ENCODE data around the gene PHF8.

Gene PHF8

DNA sequence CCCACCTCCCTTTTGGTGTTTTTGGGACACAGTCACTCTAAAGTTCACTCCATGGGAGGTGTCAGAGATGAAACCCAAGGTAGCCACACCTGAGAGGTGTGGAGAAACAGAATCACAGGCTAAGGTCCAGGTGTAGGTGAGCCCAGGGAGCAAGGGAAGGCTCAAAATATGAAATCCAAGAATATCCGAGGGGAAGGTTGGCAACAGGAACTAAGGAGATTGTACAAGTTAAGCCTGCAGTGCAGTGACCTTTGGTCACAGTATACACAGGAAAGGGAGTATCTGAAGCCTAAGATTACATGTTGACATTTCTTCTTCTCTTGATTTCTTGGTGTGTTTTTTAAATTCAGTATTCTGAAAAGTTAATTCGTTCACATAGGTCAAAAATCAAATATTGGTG is 46.5 kb downstream of the PHF8 start:
- H3K9me3 ChIP-seq (ENCODE audit: control insufficient read depth, low read length) = no peaks in the 10 kb centered on the region
- H3K9ac ChIP-seq (ENCODE audit: low read length) = no peak overlapping the region
- H3K4me1 ChIP-seq (ENCODE audit: control insufficient read depth, insufficient read depth, low read length) = no peaks in the 10 kb centered on the region
- H3K4me3 ChIP-seq (ENCODE audit: low read length) = no peak overlapping the region
- peaks cover 4% of the 10 kb centered on the region for H3K36me3 ChIP-seq (ENCODE audit: control insufficient read depth, insufficient read depth, low read length)
- H3K27me3 ChIP-seq (ENCODE audit: control insufficient read depth, insufficient read depth, low read length) = no peaks in the 10 kb centered on the region

DNA sequence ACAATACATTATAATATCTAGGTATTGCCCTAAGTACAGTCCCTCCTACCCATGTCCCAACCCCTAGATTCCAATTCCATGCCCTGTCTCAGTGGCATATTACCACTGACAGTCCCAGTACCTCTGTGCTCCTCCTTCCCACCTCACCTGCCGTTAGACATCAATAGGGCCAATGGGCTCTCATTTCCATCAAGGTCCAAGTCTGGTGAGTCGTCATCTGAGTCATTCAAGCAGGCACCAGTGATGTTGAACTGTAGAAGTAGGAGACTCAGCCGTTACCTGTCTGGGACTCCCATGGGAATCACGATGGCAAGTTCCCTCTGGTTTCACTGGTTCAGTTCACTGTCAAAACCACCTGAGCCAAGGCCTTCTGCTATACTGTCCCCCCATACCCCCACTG is 51.7 kb downstream of the PHF8 start:
- Histone ChIP-seq H3K36me3 (ENCODE audit: control insufficient read depth, insufficient read depth, low read length) (no peaks in the 10 kb centered on the region), H3K4me1 (ENCODE audit: control insufficient read depth, insufficient read depth, low read length) (no peaks in the 10 kb centered on the region), H3K4me3 (ENCODE audit: low read length) (no peak overlapping the region), H3K27me3 (ENCODE audit: control insufficient read depth, insufficient read depth, low read length) (no peaks in the 10 kb centered on the region), H3K9ac (ENCODE audit: low read length) (no peak overlapping the region), H3K9me3 (ENCODE audit: control insufficient read depth, low read length) (no peaks in the 10 kb centered on the region)

DNA sequence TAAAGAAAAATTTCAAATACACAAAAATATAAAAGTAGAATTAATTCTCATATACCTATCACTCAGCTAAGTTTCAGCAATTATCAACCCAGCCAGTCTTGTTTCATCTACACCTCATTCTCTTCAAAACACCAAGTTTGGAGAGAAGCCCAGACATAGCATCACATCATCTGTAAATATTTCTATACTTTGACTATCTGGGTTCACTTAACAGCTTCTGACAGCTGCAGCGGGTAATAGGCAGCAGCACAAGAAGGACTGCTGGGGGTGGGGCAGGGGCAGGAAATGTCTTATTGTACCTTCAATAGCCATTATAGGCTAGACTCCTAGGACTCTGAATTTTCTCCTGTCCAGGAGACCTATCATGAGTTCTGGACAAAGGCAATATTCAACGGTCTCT is 54.1 kb downstream of the PHF8 start:
- H3K9me3 ChIP-seq (ENCODE audit: control insufficient read depth, low read length) = no peaks in the 10 kb centered on the region
- H3K9ac ChIP-seq (ENCODE audit: low read length) = no peak overlapping the region
- no peak overlapping the region for H3K4me3 ChIP-seq (ENCODE audit: low read length)
- H3K36me3 ChIP-seq (ENCODE audit: control insufficient read depth, insufficient read depth, low read length) = no peaks in the 10 kb centered on the region
- no peaks in the 10 kb centered on the region for H3K4me1 ChIP-seq (ENCODE audit: control insufficient read depth, insufficient read depth, low read length)
- H3K27me3 ChIP-seq (ENCODE audit: control insufficient read depth, insufficient read depth, low read length) = no peaks in the 10 kb centered on the region

DNA sequence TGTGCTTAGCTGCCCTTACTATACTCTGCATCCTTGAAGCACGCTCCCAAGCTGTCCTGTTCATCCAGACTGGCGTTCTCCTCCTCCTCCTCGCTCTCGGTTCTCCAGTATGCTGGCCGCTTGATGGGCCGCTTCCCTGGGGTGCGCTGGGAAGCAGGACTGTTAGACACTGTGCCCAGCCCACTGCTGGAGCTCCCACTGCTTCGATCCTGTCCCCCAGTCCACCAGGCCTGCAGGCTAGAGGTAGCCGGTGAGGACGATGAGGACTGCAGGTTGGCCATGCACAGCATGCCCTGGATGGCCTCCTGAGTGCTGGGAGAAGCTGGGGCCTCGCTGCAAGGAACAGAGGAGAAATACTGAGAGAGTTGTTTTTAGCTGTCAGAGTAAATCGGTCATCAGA is 59.4 kb downstream of the PHF8 start:
- Histone ChIP-seq H3K4me3 (ENCODE audit: low read length) (no peak overlapping the region), H3K9me3 (ENCODE audit: control insufficient read depth, low read length) (no peaks in the 10 kb centered on the region), H3K9ac (ENCODE audit: low read length) (no peak overlapping the region), H3K4me1 (ENCODE audit: control insufficient read depth, insufficient read depth, low read length) (no peaks in the 10 kb centered on the region), H3K27me3 (ENCODE audit: control insufficient read depth, insufficient read depth, low read length) (no peaks in the 10 kb centered on the region), H3K36me3 (ENCODE audit: control insufficient read depth, insufficient read depth, low read length) (no peaks in the 10 kb centered on the region)

DNA sequence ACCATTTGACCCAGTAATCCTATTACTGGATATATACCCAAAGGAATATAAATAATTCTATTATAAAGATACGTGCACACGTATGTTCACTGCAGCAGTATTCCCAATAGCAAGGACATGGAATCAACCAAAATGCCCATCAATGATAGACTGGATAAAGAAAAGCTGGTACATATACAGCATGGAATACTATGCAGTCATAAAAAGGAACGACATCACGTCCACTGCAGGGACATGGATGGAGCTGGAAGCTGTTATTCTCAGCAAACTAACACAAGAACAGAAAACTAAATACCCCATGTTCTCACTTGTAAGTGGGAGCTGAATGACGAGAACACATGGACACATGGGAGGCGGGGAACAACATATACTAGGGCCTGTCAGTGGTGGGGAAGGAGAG is 69.7 kb downstream of the PHF8 start:
- Histone ChIP-seq H3K36me3 (ENCODE audit: control insufficient read depth, insufficient read depth, low read length) (no peaks in the 10 kb centered on the region), H3K4me3 (ENCODE audit: low read length) (no peak overlapping the region)

DNA sequence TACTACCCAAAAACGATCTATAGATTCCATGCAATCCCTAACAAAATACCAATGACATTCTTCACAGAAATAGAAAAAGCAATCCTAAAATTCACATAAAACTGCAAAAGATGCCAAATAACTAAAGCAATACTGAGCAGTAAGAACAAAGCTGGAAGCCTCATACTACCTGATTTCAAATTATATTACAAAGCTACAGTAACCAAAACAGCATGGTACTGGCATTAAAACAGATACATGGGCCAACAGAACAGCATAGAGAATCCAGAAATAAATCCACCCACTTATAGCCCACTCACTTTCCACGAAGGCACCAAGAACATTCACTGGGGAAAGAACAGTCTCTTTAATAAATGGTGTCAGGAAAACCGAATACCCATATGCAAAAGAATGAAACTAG is 74.7 kb downstream of the PHF8 start:
- no peaks in the 10 kb centered on the region for H3K27me3 ChIP-seq (ENCODE audit: control insufficient read depth, insufficient read depth, low read length)
- no peaks in the 10 kb centered on the region for H3K36me3 ChIP-seq (ENCODE audit: control insufficient read depth, insufficient read depth, low read length)
- H3K4me3 ChIP-seq (ENCODE audit: low read length) = no peak overlapping the region
- H3K9ac ChIP-seq (ENCODE audit: low read length) = no peak overlapping the region
- H3K9me3 ChIP-seq (ENCODE audit: control insufficient read depth, low read length) = no peaks in the 10 kb centered on the region
- H3K4me1 ChIP-seq (ENCODE audit: control insufficient read depth, insufficient read depth, low read length) = no peaks in the 10 kb centered on the region

More for the DNA sequence above, 69.7 kb downstream of the PHF8 start:
- Histone ChIP-seq H3K9ac (ENCODE audit: low read length) (no peak overlapping the region), H3K4me1 (ENCODE audit: control insufficient read depth, insufficient read depth, low read length) (no peaks in the 10 kb centered on the region), H3K9me3 (ENCODE audit: control insufficient read depth, low read length) (no peaks in the 10 kb centered on the region), H3K27me3 (ENCODE audit: control insufficient read depth, insufficient read depth, low read length) (no peaks in the 10 kb centered on the region)

DNA sequence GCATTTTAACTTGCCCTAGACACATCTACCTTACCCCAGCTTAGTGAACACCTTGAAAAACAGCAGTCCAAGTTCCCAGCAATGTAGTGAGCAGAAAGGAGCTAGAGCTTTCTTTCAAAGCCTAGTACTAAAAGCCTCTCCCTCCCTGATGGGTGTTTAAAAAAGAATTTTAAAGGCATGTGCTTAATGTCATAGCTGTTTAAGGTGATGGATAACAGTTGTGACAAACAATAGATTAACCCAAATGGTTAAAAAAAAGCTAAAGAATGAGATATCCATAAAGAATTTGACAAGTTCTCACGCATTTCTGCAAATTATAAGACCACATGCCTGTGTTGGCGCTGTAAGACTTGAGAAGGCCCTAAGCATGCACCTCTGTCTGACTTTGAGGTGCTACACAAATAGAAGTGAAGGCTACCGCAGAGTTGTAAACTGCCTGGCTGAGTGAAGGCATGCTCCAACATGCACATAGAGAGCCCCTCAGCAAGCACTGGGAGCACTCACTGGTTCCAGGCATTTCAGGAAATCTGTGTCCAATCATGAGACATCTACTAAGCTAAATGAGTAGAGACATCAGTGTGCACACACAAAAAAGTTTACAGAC is 94.0 kb downstream of the PHF8 start:
- H3K4me3 ChIP-seq (ENCODE audit: low read length) = no peak overlapping the region
- no peaks in the 10 kb centered on the region for H3K27me3 ChIP-seq (ENCODE audit: control insufficient read depth, insufficient read depth, low read length)
- H3K9ac ChIP-seq (ENCODE audit: low read length) = no peak overlapping the region
- no peaks in the 10 kb centered on the region for H3K4me1 ChIP-seq (ENCODE audit: control insufficient read depth, insufficient read depth, low read length)
- no peaks in the 10 kb centered on the region for H3K9me3 ChIP-seq (ENCODE audit: control insufficient read depth, low read length)
- H3K36me3 ChIP-seq (ENCODE audit: control insufficient read depth, insufficient read depth, low read length) = no peaks in the 10 kb centered on the region

DNA sequence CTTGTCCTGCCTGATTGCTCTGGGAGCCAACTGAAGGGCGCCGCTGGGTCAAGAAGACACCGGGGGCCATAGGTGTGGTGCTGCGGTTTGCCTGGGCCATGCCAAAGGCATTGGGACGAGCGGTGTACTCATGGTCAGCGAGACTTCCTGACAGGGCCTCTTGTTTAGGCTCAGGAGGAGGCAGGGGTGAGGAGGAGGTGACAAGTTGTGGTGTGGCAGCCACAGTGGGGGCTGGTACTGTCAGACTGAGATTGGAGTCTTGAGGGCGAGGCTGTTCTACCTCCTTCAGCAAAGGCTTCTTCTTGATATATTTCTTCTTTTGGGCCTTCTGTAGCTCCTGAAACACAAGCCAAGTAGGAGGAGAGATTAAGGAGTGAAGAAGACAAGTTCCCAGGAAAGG is 104.1 kb downstream of the PHF8 start:
- Histone ChIP-seq H3K36me3 (ENCODE audit: control insufficient read depth, insufficient read depth, low read length) (peaks cover 7% of the 10 kb centered on the region), H3K27me3 (ENCODE audit: control insufficient read depth, insufficient read depth, low read length) (no peaks in the 10 kb centered on the region), H3K9me3 (ENCODE audit: control insufficient read depth, low read length) (no peaks in the 10 kb centered on the region), H3K4me1 (ENCODE audit: control insufficient read depth, insufficient read depth, low read length) (no peaks in the 10 kb centered on the region), H3K4me3 (ENCODE audit: low read length) (no peak overlapping the region), H3K9ac (ENCODE audit: low read length) (no peak overlapping the region)

DNA sequence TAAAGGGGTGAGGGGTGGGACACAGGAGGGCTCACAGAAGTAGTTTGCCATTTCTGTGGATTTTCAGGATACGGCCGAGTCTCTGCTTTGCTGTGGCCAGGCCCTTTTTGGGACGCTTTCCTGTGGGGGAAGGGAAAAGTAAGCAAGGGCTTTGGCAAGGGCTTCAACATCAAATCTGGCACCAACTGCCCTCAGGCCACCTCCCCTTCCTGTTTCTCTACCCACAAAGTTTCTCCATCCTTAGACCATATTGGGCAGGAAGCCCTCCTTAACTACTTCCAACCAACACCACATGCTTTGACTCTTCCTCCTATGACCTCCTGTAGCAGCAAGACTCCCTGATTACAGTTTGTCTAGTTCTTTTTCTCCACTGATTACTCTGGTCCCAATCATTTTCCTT is 105.1 kb downstream of the PHF8 start:
- Histone ChIP-seq H3K9ac (ENCODE audit: low read length) (no peak overlapping the region), H3K4me3 (ENCODE audit: low read length) (no peak overlapping the region), H3K36me3 (ENCODE audit: control insufficient read depth, insufficient read depth, low read length) (peaks cover 7% of the 10 kb centered on the region), H3K4me1 (ENCODE audit: control insufficient read depth, insufficient read depth, low read length) (no peaks in the 10 kb centered on the region), H3K27me3 (ENCODE audit: control insufficient read depth, insufficient read depth, low read length) (no peaks in the 10 kb centered on the region), H3K9me3 (ENCODE audit: control insufficient read depth, low read length) (no peaks in the 10 kb centered on the region)

DNA sequence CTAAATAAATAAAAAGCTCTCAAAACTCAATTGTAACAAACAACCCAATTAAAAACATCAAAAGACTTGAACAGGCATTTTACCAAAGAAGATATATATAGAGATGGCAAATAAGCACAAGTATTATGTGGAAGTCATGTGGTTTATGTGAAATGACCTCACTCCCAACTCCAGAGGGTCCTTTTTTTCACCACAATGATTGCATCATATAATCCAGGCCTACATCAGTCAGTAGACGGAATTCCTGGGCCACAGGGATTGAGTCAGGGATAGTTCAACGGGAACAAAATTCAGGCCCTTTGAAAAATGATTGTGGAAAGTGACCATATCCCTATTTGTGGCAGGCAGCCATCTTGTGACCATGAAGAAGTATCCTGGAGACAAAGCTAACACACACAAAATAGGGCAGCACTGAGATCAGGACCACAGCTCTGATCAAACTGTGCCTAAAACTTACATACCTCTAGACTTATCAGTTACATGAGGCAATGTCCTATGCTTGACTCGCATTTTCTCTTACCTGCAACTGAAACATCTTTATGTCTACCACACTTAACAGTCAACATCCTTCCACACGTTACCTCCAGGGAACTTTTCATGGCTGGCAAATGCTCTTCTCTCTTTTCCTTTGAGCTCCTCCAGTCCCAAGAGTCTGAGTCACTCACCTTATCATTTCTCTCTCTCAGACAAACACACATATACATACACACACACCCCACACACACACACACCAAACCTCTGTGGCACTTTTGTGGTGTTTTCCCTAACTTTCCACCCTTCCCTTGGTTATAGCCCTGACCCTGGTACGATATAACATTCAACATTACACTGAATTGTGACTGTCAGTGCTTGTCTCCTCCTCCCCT is 113.5 kb downstream of the PHF8 start:
- H3K9me3 ChIP-seq (ENCODE audit: control insufficient read depth, low read length) = no peaks in the 10 kb centered on the region
- peaks cover 3% of the 10 kb centered on the region for H3K4me1 ChIP-seq (ENCODE audit: control insufficient read depth, insufficient read depth, low read length)
- H3K9ac ChIP-seq (ENCODE audit: low read length) = no peak overlapping the region
- H3K36me3 ChIP-seq (ENCODE audit: control insufficient read depth, insufficient read depth, low read length) = no peaks in the 10 kb centered on the region
- no peak overlapping the region for H3K4me3 ChIP-seq (ENCODE audit: low read length)
- H3K27me3 ChIP-seq (ENCODE audit: control insufficient read depth, insufficient read depth, low read length) = no peaks in the 10 kb centered on the region

DNA sequence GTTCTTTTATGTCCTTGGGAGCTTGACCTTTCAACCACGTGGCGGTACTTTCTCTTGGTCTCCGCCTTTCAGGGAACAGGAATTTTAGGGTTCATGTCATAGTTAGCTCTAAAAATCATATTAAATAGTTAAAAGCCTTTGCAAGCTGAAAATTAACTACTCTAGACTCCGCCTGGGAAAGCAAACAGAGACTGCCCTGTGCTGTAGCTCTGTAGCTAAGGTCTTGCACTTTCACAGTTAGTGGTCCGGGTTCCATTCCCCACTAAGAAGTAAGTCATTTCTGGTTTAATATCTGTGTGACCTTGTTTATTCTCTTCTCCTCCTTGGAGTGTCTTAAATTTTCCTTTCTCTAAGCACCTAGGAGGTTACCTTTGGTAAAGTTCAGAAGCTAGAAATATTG is 118.2 kb downstream of the PHF8 start:
- Histone ChIP-seq H3K36me3 (ENCODE audit: control insufficient read depth, insufficient read depth, low read length) (no peaks in the 10 kb centered on the region), H3K9ac (ENCODE audit: low read length) (no peak overlapping the region), H3K4me1 (ENCODE audit: control insufficient read depth, insufficient read depth, low read length) (peaks cover 1% of the 10 kb centered on the region), H3K27me3 (ENCODE audit: control insufficient read depth, insufficient read depth, low read length) (no peaks in the 10 kb centered on the region), H3K4me3 (ENCODE audit: low read length) (no peak overlapping the region), H3K9me3 (ENCODE audit: control insufficient read depth, low read length) (no peaks in the 10 kb centered on the region)

DNA sequence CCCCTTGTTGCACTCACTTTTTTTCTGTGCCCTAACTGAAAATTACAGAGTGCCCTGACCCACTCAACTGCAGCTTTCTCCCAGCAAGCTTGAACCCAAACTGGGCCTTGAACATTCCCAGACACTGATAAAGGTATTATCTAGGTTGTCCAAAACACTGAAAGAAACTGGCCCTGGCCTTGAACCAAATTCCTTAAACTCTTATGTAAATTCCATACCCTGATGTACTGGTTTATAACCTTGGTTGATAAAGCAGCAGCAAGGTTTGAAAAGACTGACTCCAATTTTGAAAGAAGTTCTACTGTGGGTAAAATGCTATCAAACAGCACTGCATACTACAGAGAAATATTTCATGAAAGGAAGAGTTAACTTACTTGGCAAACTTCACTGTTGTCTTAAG is 125.6 kb downstream of the PHF8 start:
- H3K9ac ChIP-seq (ENCODE audit: low read length) = no peak overlapping the region

More for the DNA sequence above, 125.6 kb downstream of the PHF8 start:
- no peaks in the 10 kb centered on the region for H3K27me3 ChIP-seq (ENCODE audit: control insufficient read depth, insufficient read depth, low read length)
- no peaks in the 10 kb centered on the region for H3K36me3 ChIP-seq (ENCODE audit: control insufficient read depth, insufficient read depth, low read length)
- no peak overlapping the region for H3K4me3 ChIP-seq (ENCODE audit: low read length)
- H3K9me3 ChIP-seq (ENCODE audit: control insufficient read depth, low read length) = no peaks in the 10 kb centered on the region
- H3K4me1 ChIP-seq (ENCODE audit: control insufficient read depth, insufficient read depth, low read length) = no peaks in the 10 kb centered on the region

Measured in mucosa of stomach (tissue), 1 donor.